Testis (tissue), 2 donors: ENCODE measurements around the gene KCNQ5.

Source experiments
- POLR2A ChIP-seq: fragments of 450-650 bp; IDR thresholded peaks from one replicate; pipeline ENCODE4 v1.6.1; 2017; ENCODE audit warnings: antibody characterized with exemption, mild to moderate bottlenecking, moderate library complexity
- TF ChIP-seq, protein P1 (sequence below), 3 experiments: fragments of 450-650 bp in 2 of 3; fragments of 200-600 bp in 1 of 3; sonication (generic) in 1 of 3; IDR thresholded peaks; one replicate each; pipeline ENCODE4 v1.5.1; 2016 to 2019; ENCODE audit warnings: antibody characterized with exemption in 3 of 3, mild to moderate bottlenecking in 2 of 3, moderate library complexity in 1 of 3

GRCh38 chr6:72653026-72653425, 31.2 kb downstream of the KCNQ5 start:
- TF ChIP-seq POLR2A: no peak
- TF ChIP-seq, protein P1, sequence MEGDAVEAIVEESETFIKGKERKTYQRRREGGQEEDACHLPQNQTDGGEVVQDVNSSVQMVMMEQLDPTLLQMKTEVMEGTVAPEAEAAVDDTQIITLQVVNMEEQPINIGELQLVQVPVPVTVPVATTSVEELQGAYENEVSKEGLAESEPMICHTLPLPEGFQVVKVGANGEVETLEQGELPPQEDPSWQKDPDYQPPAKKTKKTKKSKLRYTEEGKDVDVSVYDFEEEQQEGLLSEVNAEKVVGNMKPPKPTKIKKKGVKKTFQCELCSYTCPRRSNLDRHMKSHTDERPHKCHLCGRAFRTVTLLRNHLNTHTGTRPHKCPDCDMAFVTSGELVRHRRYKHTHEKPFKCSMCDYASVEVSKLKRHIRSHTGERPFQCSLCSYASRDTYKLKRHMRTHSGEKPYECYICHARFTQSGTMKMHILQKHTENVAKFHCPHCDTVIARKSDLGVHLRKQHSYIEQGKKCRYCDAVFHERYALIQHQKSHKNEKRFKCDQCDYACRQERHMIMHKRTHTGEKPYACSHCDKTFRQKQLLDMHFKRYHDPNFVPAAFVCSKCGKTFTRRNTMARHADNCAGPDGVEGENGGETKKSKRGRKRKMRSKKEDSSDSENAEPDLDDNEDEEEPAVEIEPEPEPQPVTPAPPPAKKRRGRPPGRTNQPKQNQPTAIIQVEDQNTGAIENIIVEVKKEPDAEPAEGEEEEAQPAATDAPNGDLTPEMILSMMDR (IDR thresholded peaks at IDR 0.05): no peak
